ENCODE data around the gene MRPL9.

Gene MRPL9

DNA sequence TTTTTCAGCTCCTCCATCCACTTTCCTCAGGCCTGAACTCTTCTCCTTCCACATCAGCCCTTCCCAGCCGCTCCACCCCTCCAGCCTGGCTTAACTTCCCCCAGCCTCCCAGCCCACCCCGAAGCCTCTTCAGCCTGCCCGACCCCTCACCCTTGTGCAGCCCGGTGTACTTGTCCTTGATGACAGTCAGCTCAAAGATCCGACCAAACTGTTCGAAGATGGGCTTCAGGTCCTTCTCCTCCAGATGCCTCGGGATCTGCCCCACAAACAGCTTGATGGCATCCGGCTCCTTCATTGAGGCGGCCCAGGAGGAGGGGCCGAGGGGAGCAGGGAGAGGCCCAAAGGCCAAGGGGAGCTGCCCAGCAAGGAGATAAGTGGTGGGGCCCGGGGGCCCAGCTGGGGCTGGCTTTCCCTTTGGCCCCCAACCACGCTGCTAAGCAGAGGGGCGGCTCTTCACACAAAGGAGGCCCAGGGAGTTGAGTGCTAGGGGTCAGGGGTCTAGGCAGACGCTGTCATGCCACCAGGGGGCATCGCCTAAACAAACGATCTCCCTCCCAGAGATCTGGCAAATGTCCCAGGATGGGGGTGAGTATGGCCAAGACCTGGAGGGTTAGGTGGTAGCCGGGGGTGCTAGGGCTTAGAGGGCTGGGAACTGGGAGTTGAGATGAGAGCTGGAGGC is 47.4 kb downstream of the MRPL9 start:
- Histone ChIP-seq H3K9me3 (no peaks in the 10 kb centered on the region; the same call in 1 of the 2 replicates), H3K4me1 (peaks cover 38% of the 10 kb centered on the region), H3K36me3 (no peaks in the 10 kb centered on the region), H3K4me3 (ENCODE audit: low read depth, low read length) (peak overlapping the region; percentile 76), H3K27me3 (no peaks in the 10 kb centered on the region)
- TF ChIP-seq CTCF (IDR thresholded peaks at IDR 0.05; ENCODE audit: low read depth, low read length): peak; percentile 76
- DNase-seq: peak; percentile 89

- Histone ChIP-seq H3K4me1 (peaks cover 36% of the 10 kb centered on the region), H3K27me3 (no peaks in the 10 kb centered on the region), H3K36me3 (no peaks in the 10 kb centered on the region), H3K4me3 (ENCODE audit: low read depth, low read length) (no peak overlapping the region; the same call in 1 of the 2 replicates), H3K9me3 (no peaks in the 10 kb centered on the region)
- DNase-seq: no peak
- TF ChIP-seq CTCF (IDR thresholded peaks at IDR 0.05; ENCODE audit: low read depth, low read length): no peak
Measured at GRCh38 chr1:151714820-151715725, 48.2 kb downstream of the MRPL9 start.

- Histone ChIP-seq H3K4me3 (ENCODE audit: low read depth, low read length) (no peak overlapping the region), H3K4me1 (peaks cover 37% of the 10 kb centered on the region), H3K36me3 (no peaks in the 10 kb centered on the region; the same call in 1 of the 2 replicates), H3K27me3 (no peaks in the 10 kb centered on the region), H3K9me3 (no peaks in the 10 kb centered on the region)
- no peak for TF ChIP-seq CTCF (IDR thresholded peaks at IDR 0.05; ENCODE audit: low read depth, low read length)
- DNase-seq: no peak
Measured at GRCh38 chr1:151713874-151714273, 49.4 kb downstream of the MRPL9 start.

DNA sequence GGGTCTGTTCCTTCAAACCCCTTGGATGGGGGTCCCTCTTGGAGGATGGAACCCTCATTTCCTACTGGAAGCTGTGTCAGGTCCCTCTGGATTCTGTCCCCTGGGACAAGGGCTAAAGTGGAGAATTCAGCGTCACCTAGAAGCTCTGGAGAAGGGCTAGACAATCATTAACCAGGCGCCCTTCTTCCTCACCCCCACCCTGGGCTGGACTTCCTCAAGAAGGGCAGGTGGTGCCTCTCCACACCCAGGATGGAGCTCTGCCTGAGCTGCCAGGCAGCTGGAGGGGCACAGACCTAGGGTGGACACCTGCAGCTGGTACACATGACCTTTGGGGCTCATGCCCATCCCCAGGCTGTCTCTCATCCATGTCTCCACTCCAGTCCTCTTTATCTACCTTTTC is 50.3 kb downstream of the MRPL9 start:
- no peak for DNase-seq
- no peaks in the 10 kb centered on the region for H3K9me3 ChIP-seq
- H3K36me3 ChIP-seq: no peaks in the 10 kb centered on the region; the same call in 1 of the 2 replicates
- no peak for TF ChIP-seq CTCF (IDR thresholded peaks at IDR 0.05; ENCODE audit: low read depth, low read length)
- peaks cover 31% of the 10 kb centered on the region for H3K4me1 ChIP-seq
- no peaks in the 10 kb centered on the region for H3K27me3 ChIP-seq
- no peak overlapping the region for H3K4me3 ChIP-seq (ENCODE audit: low read depth, low read length)

DNA sequence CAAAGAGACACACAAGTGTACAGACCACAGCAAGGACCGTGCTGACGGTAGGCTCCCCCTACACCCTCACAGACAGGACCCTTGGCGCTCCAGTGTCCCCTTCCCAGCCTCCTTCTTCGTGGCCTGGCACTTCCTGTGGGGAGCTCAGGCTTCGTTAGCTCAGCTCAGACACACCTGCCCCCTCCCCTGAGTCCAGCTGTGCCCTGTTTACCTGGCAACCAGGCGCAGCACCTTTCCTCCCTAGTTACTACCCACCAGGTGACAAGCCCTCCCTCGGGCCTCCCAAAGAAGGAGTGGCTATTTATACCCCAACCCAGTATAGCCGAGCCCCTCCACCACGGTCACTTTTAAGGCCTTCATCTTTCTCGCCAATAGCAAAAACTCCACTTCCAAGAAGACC is 51.3 kb downstream of the MRPL9 start:
- peaks cover 22% of the 10 kb centered on the region for H3K4me1 ChIP-seq
- TF ChIP-seq CTCF (IDR thresholded peaks at IDR 0.05; ENCODE audit: low read depth, low read length): no peak
- no peaks in the 10 kb centered on the region for H3K27me3 ChIP-seq
- DNase-seq: no peak
- peaks cover 5% of the 10 kb centered on the region for H3K36me3 ChIP-seq
- no peaks in the 10 kb centered on the region for H3K9me3 ChIP-seq
- no peak overlapping the region for H3K4me3 ChIP-seq (ENCODE audit: low read depth, low read length)
